ENCODE results near the gene IL10. TPM values are rescaled to one million over a fixed set of nuclear protein-coding genes. Genes with fewer than 3 reads are reported as not detected.
A peak's percentile ranks its signal among the peaks of the same experiment; 100 is the strongest.

The IL10 gene
- total and polyA plus RNA-seq, 5 donors from 2014 or later: 0.60 to 7.0 (median 3.2) TPM

DNA sequence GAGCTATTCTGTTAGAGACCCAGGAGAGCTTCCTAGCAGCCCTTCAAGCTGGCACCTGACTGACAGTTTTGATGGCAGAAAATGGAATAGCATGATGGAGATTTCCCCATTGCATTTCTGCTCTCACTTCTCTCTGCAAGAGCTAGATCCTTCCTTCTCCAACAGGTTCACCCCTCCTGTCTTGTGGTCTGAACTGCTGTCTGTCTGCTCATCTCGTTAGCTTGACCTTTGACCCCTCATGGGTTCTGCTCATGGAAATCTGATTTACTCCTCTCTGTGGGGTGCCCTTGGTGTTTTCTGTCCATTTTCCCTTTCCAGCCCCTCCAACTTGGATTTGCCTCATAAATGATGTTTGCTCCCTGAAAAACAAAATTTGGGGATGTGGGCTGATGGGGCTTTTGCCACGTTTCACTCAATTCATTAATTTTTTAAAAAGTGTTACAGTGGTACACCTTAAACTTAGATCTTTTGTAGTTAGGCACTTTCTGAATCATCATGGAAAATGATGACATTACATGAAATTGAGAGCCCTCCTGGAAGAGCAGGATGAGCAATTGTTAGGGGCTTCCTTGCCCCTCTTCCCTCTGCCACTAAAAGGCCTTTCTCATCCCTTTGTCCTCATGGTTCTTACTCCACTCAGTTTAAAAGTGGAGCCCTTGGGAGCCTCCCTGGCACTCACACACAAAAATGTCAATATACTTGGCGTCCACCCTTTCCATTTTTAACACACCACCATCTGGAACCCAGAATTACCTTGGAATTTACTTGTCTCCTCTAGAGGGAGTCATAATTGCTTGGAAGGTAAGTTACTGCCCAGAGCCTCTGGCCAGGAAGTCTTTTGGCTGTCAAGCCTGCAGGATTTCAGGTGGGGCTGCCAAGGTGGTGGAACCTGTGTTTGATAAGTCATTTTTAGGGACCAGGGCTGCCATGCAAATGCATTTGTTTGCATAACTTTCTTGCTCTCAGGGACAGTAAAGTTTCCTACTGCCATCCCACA is 33.6 kb downstream of the IL10 start:
- ATAC-seq (ENCODE audit: low read depth in 2 of 2) (no peak), DNase-seq (peak in 1 of 3 donors; percentile 29)
- H3K27me3 ChIP-seq (ENCODE audit: control insufficient read depth, insufficient read depth, low read length): no peaks in the 10 kb centered on the region
- H3K27ac ChIP-seq (ENCODE audit: insufficient read depth, low read length, poor library complexity, severe bottlenecking): peak overlapping the region; percentile 48
- no peaks in the 10 kb centered on the region for H3K9me3 Mint-ChIP-seq
- H3K36me3 ChIP-seq (ENCODE audit: control insufficient read depth, insufficient read depth, low read length): peaks cover 2% of the 10 kb centered on the region
- no peaks in the 10 kb centered on the region for H3K27me3 Mint-ChIP-seq
- peak overlapping the region in 2 of 4 donors; percentile 44 to 67 for H3K4me3 Mint-ChIP-seq
- no peaks in the 10 kb centered on the region for H3K9me3 ChIP-seq (ENCODE audit: control insufficient read depth in 2 of 2, low read length in 2 of 2)
- peaks cover 62% of the 10 kb centered on the region for H3K4me1 ChIP-seq (ENCODE audit: control insufficient read depth, insufficient read depth, low read length, poor library complexity, severe bottlenecking)
- H3K36me3 Mint-ChIP-seq: peaks cover under 1% of the 10 kb centered on the region
- peak overlapping the region; percentile 34 to 96 (median 84) for H3K27ac Mint-ChIP-seq
- H3K4me1 Mint-ChIP-seq: peaks cover 18 to 81% (median 61%) of the 10 kb centered on the region in 4 donors
- H3K4me3 ChIP-seq (ENCODE audit: low read depth, low read length): peak overlapping the region; percentile 26

DNA sequence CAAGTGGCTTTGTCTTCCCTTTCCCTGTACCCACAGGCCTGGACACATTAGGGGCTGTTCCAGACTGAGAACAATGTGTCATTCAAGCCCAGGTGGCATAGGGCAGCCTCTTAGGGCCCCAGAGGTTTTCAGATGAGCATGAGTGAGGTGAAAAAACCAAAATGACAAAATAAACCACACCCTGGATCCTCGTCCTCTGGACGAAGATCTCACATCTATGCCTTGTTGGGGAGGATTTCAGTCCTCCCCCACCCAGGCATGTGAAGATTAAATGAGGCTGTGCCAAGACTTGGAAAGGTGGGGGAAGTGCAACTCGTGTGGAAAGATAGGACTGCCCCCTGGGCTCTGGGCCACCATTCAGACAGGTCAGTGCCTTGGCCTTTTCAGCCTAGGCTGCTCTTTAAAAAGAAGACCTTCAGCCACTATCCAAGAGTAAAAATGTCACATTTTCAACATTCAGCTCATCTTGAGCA is 34.5 kb downstream of the IL10 start:
- peaks cover 62% of the 10 kb centered on the region for H3K4me1 ChIP-seq (ENCODE audit: control insufficient read depth, insufficient read depth, low read length, poor library complexity, severe bottlenecking)
- H3K27me3 ChIP-seq (ENCODE audit: control insufficient read depth, insufficient read depth, low read length): no peaks in the 10 kb centered on the region
- H3K9me3 Mint-ChIP-seq: no peaks in the 10 kb centered on the region
- H3K36me3 Mint-ChIP-seq: peaks cover 9% of the 10 kb centered on the region
- DNase-seq (no peak), ATAC-seq (ENCODE audit: low read depth in 2 of 2) (no peak)
- H3K4me3 Mint-ChIP-seq: peak overlapping the region in 3 of 4 donors; percentile 11 to 79 (median 59)
- peak overlapping the region; percentile 60 for H3K27ac ChIP-seq (ENCODE audit: insufficient read depth, low read length, poor library complexity, severe bottlenecking)
- no peak overlapping the region for H3K4me3 ChIP-seq (ENCODE audit: low read depth, low read length)
- H3K9me3 ChIP-seq (ENCODE audit: control insufficient read depth in 2 of 2, low read length in 2 of 2): no peaks in the 10 kb centered on the region
- H3K27me3 Mint-ChIP-seq: no peaks in the 10 kb centered on the region
- H3K27ac Mint-ChIP-seq: peak overlapping the region; percentile 78 to 94 (median 84)
- H3K36me3 ChIP-seq (ENCODE audit: control insufficient read depth, insufficient read depth, low read length): peaks cover 10% of the 10 kb centered on the region
- H3K4me1 Mint-ChIP-seq: peaks cover 14 to 75% (median 58%) of the 10 kb centered on the region in 4 donors

DNA sequence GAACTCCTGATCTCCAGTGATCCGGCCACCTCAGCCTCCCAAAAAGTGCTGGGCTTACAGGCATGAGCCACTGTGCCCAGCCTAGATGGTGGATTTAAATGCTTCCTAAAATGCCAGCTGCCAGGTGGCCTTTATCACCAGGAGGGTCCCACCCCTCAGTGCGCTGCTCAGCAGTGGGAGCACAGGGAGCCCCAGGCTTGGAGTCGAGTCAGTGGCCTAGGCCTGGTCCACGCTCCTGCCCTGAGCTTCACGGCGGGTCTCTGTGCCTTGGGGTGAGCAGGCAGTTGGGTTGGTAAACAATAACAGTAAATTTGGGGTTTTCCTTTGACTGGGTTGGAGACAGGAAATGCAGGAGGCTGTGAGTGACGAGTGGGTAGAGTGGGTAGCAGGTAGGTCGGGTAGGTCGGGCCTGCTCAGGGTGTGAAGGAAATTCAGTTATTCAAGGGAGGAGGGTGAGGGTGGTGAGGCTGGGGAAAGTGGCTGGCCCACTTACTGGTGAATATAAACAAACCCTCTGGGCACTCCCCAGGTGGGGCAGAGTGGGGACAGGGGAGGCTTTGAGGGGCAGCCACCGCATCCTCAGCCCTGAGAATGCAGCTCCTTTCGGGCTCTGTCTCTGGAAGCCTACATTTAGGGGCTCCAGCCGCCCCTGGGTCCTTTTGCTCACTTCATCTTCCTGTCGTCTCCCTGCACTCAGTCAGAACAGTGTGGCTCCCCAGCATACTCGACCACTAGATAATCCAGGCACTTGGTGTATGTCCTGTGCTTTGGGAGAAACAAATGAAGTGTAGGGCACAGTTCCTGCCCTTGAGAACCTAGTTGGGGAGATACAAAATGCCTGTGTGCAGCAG is 35.2 kb downstream of the IL10 start:
- Histone ChIP-seq H3K27me3 (ENCODE audit: control insufficient read depth, insufficient read depth, low read length) (no peaks in the 10 kb centered on the region), H3K27ac (ENCODE audit: insufficient read depth, low read length, poor library complexity, severe bottlenecking) (peak overlapping the region; percentile 60), H3K4me1 (ENCODE audit: control insufficient read depth, insufficient read depth, low read length, poor library complexity, severe bottlenecking) (peaks cover 62% of the 10 kb centered on the region), H3K36me3 (ENCODE audit: control insufficient read depth, insufficient read depth, low read length) (peaks cover 16% of the 10 kb centered on the region), H3K9me3 (ENCODE audit: control insufficient read depth in 2 of 2, low read length in 2 of 2) (no peaks in the 10 kb centered on the region), H3K4me3 (ENCODE audit: low read depth, low read length) (no peak overlapping the region)
- ATAC-seq (ENCODE audit: low read depth in 2 of 2): peak; percentile 37 to 46
- H3K4me1 Mint-ChIP-seq: peaks cover 14 to 77% (median 58%) of the 10 kb centered on the region in 4 donors
- peak; percentile 16 to 41 (median 29) for DNase-seq
- H3K27me3 Mint-ChIP-seq: no peaks in the 10 kb centered on the region
- H3K9me3 Mint-ChIP-seq: no peaks in the 10 kb centered on the region
- peak overlapping the region; percentile 17 to 79 (median 52) for H3K4me3 Mint-ChIP-seq
- H3K27ac Mint-ChIP-seq: peak overlapping the region; percentile 78 to 94 (median 84)
- H3K36me3 Mint-ChIP-seq: peaks cover 15% of the 10 kb centered on the region

DNA sequence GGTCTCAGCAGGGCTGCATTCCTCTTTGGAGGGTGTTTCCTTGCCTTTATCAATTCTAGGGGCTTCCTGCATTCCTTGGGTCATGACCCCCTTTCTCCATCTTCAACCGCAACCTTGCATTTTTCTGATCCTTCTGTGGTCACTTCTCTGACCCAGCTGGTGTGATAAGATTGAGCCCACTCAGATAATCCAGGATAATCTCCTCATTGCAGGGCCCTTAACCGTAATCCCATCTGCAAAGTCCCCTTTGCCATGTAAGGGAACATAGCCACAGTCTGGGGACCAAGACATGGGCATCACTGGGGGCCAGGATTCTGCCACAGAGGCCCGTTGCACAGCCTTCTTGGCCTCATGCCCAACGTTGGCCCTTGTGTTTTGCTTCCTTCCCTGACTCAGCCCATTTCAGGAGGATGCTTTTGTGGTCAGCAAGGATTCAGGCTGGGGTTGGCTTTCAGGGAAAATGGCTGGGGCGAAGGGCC is 36.7 kb downstream of the IL10 start:
- peaks cover 14 to 71% (median 51%) of the 10 kb centered on the region in 4 donors for H3K4me1 Mint-ChIP-seq
- Histone ChIP-seq H3K36me3 (ENCODE audit: control insufficient read depth, insufficient read depth, low read length) (peaks cover 31% of the 10 kb centered on the region), H3K4me3 (ENCODE audit: low read depth, low read length) (no peak overlapping the region), H3K9me3 (ENCODE audit: control insufficient read depth in 2 of 2, low read length in 2 of 2) (no peaks in the 10 kb centered on the region), H3K27ac (ENCODE audit: insufficient read depth, low read length, poor library complexity, severe bottlenecking) (peak overlapping the region; percentile 30), H3K4me1 (ENCODE audit: control insufficient read depth, insufficient read depth, low read length, poor library complexity, severe bottlenecking) (peaks cover 61% of the 10 kb centered on the region), H3K27me3 (ENCODE audit: control insufficient read depth, insufficient read depth, low read length) (no peaks in the 10 kb centered on the region)
- no peaks in the 10 kb centered on the region for H3K9me3 Mint-ChIP-seq
- peak overlapping the region; percentile 56 to 94 (median 84) for H3K27ac Mint-ChIP-seq
- DNase-seq (no peak), ATAC-seq (ENCODE audit: low read depth in 2 of 2) (no peak)
- H3K4me3 Mint-ChIP-seq: peak overlapping the region in 1 of 4 donors; percentile 43
- peaks cover 18% of the 10 kb centered on the region for H3K36me3 Mint-ChIP-seq
- H3K27me3 Mint-ChIP-seq: no peaks in the 10 kb centered on the region

DNA sequence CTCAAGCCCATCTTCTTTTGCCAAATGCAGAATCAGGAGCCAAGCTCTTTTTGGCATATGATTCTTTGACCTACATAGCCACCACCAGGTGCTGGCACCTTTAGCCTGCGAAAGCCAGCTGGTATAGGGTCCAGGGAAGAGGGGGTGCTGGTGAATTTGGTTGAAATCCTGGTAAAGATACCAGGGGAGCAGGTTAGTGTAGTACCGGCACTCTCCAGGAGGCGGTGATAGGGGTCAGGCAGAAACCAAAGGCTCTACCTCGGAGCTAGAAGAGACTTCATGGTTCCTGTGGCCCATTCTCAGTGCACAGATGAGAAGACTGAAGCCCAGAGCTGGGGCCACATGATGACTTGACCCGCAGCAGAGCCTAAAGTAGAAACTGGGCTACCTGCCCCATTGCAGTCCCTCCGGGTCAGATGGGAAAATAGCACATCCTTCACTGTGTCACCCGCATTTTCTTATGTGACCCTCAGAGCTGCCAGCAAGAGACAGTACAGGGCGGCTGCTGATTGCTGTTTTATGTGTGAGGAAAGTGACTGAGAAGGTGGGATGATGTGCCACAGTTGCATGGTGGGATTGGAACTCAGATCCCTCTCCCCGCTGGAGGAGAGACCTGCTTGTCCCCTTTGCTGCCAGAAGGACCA is 37.7 kb downstream of the IL10 start:
- ATAC-seq (ENCODE audit: low read depth in 2 of 2) (peak; percentile 82 to 84), DNase-seq (peak; percentile 67 to 77 (median 70))
- no peaks in the 10 kb centered on the region for H3K9me3 ChIP-seq (ENCODE audit: control insufficient read depth in 2 of 2, low read length in 2 of 2)
- peaks cover 14 to 62% (median 45%) of the 10 kb centered on the region in 4 donors for H3K4me1 Mint-ChIP-seq
- H3K4me3 Mint-ChIP-seq: peak overlapping the region in 2 of 4 donors; percentile 34 to 64
- H3K27ac ChIP-seq (ENCODE audit: insufficient read depth, low read length, poor library complexity, severe bottlenecking): peak overlapping the region; percentile 30
- peaks cover 41% of the 10 kb centered on the region for H3K36me3 ChIP-seq (ENCODE audit: control insufficient read depth, insufficient read depth, low read length)
- H3K27me3 ChIP-seq (ENCODE audit: control insufficient read depth, insufficient read depth, low read length): no peaks in the 10 kb centered on the region
- peaks cover 27% of the 10 kb centered on the region for H3K36me3 Mint-ChIP-seq
- H3K27me3 Mint-ChIP-seq: no peaks in the 10 kb centered on the region
- peaks cover 51% of the 10 kb centered on the region for H3K4me1 ChIP-seq (ENCODE audit: control insufficient read depth, insufficient read depth, low read length, poor library complexity, severe bottlenecking)
- H3K4me3 ChIP-seq (ENCODE audit: low read depth, low read length): no peak overlapping the region
- H3K27ac Mint-ChIP-seq: peak overlapping the region; percentile 83 to 94 (median 84)
- H3K9me3 Mint-ChIP-seq: no peaks in the 10 kb centered on the region

DNA sequence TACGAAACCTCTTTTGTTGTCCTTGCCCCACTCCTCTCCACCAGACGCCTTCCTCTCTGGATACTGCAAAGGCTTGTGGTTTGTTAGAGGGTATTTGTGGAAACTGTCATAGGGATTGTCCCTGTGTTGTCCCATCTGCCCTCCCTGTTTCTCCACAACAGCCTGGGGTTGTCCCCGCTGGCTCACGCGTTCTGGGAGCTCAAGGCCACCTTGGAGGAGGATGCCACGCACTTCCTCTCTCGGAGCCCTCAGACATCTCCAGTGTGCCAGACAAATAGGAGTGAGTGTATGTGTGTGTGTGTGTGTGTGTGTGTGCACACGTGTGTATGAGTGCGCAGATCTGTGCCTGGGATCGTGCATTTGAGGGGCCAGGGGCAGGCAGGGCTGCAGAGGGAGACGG is 39.3 kb downstream of the IL10 start:
- Histone ChIP-seq H3K36me3 (ENCODE audit: control insufficient read depth, insufficient read depth, low read length) (peaks cover 51% of the 10 kb centered on the region), H3K27ac (ENCODE audit: insufficient read depth, low read length, poor library complexity, severe bottlenecking) (no peak overlapping the region), H3K9me3 (ENCODE audit: control insufficient read depth in 2 of 2, low read length in 2 of 2) (no peaks in the 10 kb centered on the region), H3K4me3 (ENCODE audit: low read depth, low read length) (no peak overlapping the region), H3K4me1 (ENCODE audit: control insufficient read depth, insufficient read depth, low read length, poor library complexity, severe bottlenecking) (peaks cover 35% of the 10 kb centered on the region), H3K27me3 (ENCODE audit: control insufficient read depth, insufficient read depth, low read length) (no peaks in the 10 kb centered on the region)
- Mint-ChIP-seq H3K9me3 (no peaks in the 10 kb centered on the region), H3K36me3 (peaks cover 27% of the 10 kb centered on the region), H3K27ac (peak overlapping the region in 2 of 3 donors; percentile 55 to 69), H3K27me3 (no peaks in the 10 kb centered on the region), H3K4me1 (peaks cover 11 to 48% (median 31%) of the 10 kb centered on the region in 4 donors), H3K4me3 (no peak overlapping the region)
- ATAC-seq (ENCODE audit: low read depth in 2 of 2) (no peak), DNase-seq (no peak)

DNA sequence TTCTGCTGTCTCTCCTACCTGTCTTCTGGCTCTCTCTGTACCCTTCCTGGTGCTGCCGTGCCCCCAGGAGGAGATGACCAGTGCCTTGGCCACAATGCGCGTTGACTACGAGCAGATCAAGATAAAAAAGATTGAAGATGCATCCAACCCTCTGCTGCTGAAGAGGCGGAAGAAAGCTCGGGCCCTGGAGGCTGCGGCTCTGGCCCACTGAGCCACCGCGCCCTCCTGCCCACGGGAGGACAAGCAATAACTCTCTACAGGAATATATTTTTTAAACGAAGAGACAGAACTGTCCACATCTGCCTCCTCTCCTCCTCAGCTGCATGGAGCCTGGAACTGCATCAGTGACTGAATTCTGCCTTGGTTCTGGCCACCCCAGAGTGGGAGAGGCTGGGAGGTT is 39.8 kb downstream of the IL10 start:
- peaks cover 30% of the 10 kb centered on the region for H3K4me1 ChIP-seq (ENCODE audit: control insufficient read depth, insufficient read depth, low read length, poor library complexity, severe bottlenecking)
- DNase-seq (no peak), ATAC-seq (ENCODE audit: low read depth in 2 of 2) (no peak)
- H3K4me3 ChIP-seq (ENCODE audit: low read depth, low read length): no peak overlapping the region
- H3K27me3 ChIP-seq (ENCODE audit: control insufficient read depth, insufficient read depth, low read length): no peaks in the 10 kb centered on the region
- no peak overlapping the region for H3K27ac ChIP-seq (ENCODE audit: insufficient read depth, low read length, poor library complexity, severe bottlenecking)
- H3K36me3 ChIP-seq (ENCODE audit: control insufficient read depth, insufficient read depth, low read length): peaks cover 51% of the 10 kb centered on the region
- H3K4me3 Mint-ChIP-seq: peak overlapping the region in 1 of 4 donors; percentile 47
- H3K27ac Mint-ChIP-seq: peak overlapping the region in 2 of 3 donors; percentile 55 to 68
- peaks cover 27% of the 10 kb centered on the region for H3K36me3 Mint-ChIP-seq
- H3K9me3 Mint-ChIP-seq: no peaks in the 10 kb centered on the region
- H3K27me3 Mint-ChIP-seq: no peaks in the 10 kb centered on the region
- no peaks in the 10 kb centered on the region for H3K9me3 ChIP-seq (ENCODE audit: control insufficient read depth in 2 of 2, low read length in 2 of 2)
- peaks cover 11 to 46% (median 29%) of the 10 kb centered on the region in 4 donors for H3K4me1 Mint-ChIP-seq

Measured in CD4-positive, CD25-positive, alpha-beta regulatory T cell (primary cell).